HCT116 (cell line): ENCODE measurements around the gene ANO10. TPM values are rescaled to one million over a fixed set of nuclear protein-coding genes. Genes with fewer than 3 reads are reported as not detected.

Experiments
- ATAC-seq: fragments of 200-7000 bp; cut with Tn5 transposase; 2 replicates; pipeline ENCODE4 v1.9.1; 2020; ENCODE audit warnings: mild to moderate bottlenecking, moderate library complexity
- BruUV-seq: library from RNA; stranded (reverse); fragments of 400-500 nt; replicated peaks from 2 replicates; lab custom pipeline; 2021; lab: Mats Ljungman, UMichigan
- CTCF ChIA-PET: fragments of 300-600 bp; sonication (Branson Sonifier 250); formaldehyde crosslinking; loops from one replicate; lab custom pipeline; 2021; ENCODE audit warnings: antibody characterized with exemption; lab: Charles Lee
- POLR2A ChIA-PET: fragments of 300-600, 350-600 bp; sonication (Branson Sonifier 250); formaldehyde crosslinking; loops from one replicate; lab custom pipeline; 2021; ENCODE audit warnings: antibody characterized with exemption; lab: Charles Lee
- RAD21 ChIA-PET, 2 experiments: fragments of 300-600 bp; sonication (Branson Sonifier 250); formaldehyde crosslinking; loops; one replicate each; lab custom pipeline; 2023; ENCODE audit warnings: low total read pairs in 2 of 2; ENCODE audit not compliant: uncharacterized antibody in 2 of 2, unreplicated experiment in 2 of 2, low non-redundant PET in 1 of 2; lab: Charles Lee
- DNase-seq: peaks from one replicate; pipeline ENCODE4 v3.0.0-alpha.2; 2010; ENCODE audit warnings: low read depth, low spot score
- H2AFZ ChIP-seq: fragments of 200-600 bp; shearing (Covaris generic), sonication (generic); 2 replicates; pipeline ENCODE4 v1.6.1; 2017; ENCODE audit warnings: low read depth, mixed run types, mixed read lengths, antibody characterized with exemption, low read length; ENCODE audit not compliant: poor library complexity, severe bottlenecking
- H3K27ac ChIP-seq: 2 replicates; pipeline ENCODE4 v1.5.1; 2012; ENCODE audit warnings: low read depth, low read length
- H3K27me3 ChIP-seq: fragments of 200-600 bp; sonication (generic); 2 replicates; pipeline ENCODE4 v1.6.1; 2016; ENCODE audit warnings: mixed run types, low read length, mixed read lengths; ENCODE audit not compliant: insufficient read depth
- H3K36me3 ChIP-seq, 2 experiments: fragments of 200-500 bp in 1 of 2; fragments of 200-600 bp in 1 of 2; sonication (Bioruptor generic) in 1 of 2; sonication (generic) in 1 of 2; 2 replicates each; pipeline versions ENCODE4 v1.5.1 to v1.6.1; 2014 to 2016; ENCODE audit warnings: low read length in 2 of 2, inconsistent platforms in 1 of 2, mixed read lengths in 1 of 2, mixed run types in 1 of 2; ENCODE audit not compliant: insufficient read depth in 2 of 2, control insufficient read depth in 1 of 2
- H3K4me1 ChIP-seq, 2 experiments: fragments of 200-600 bp in 1 of 2; sonication (generic) in 1 of 2; 2 replicates each; pipeline versions ENCODE4 v1.5.1 to v1.6.1; 2012 to 2017; ENCODE audit warnings: low read length in 2 of 2, inconsistent platforms in 1 of 2, mild to moderate bottlenecking in 1 of 2, mixed read lengths in 1 of 2, mixed run types in 1 of 2, moderate library complexity in 1 of 2; ENCODE audit not compliant: insufficient read depth in 2 of 2, control insufficient read depth in 1 of 2
- H3K4me2 ChIP-seq: fragments of 200-600 bp; sonication (generic); 2 replicates; pipeline ENCODE4 v1.6.1; 2017; ENCODE audit warnings: mixed run types, low read length, mixed read lengths
- H3K4me3 ChIP-seq, 2 experiments: fragments of 200-600 bp in 1 of 2; sonication (generic) in 1 of 2; replicated peaks in 1 of 2; 2 replicates each; pipeline ENCODE4 v1.5.1; 2011 to 2016; ENCODE audit warnings: low read length in 2 of 2, control low read depth in 1 of 2, low read depth in 1 of 2, mild to moderate bottlenecking in 1 of 2, mixed read lengths in 1 of 2, mixed run types in 1 of 2
- H3K79me2 ChIP-seq: fragments of 200-600 bp; sonication (generic); 2 replicates; pipeline ENCODE4 v1.6.1; 2017; ENCODE audit warnings: mild to moderate bottlenecking, mixed run types, low read length, moderate library complexity, mixed read lengths; ENCODE audit not compliant: insufficient read depth
- H3K9ac ChIP-seq: fragments of 200-600 bp; sonication (generic); 2 replicates; pipeline ENCODE4 v1.6.1; 2016; ENCODE audit warnings: low read length, mixed read lengths
- H3K9me2 ChIP-seq: fragments of 200-600 bp; sonication (generic), shearing (Covaris generic); 2 replicates; pipeline ENCODE4 v1.6.1; 2017; ENCODE audit warnings: mixed run types, mild to moderate bottlenecking, moderate library complexity; ENCODE audit not compliant: insufficient read depth
- H3K9me3 ChIP-seq, 2 experiments: fragments of 200-500 bp in 1 of 2; fragments of 200-600 bp in 1 of 2; sonication (Bioruptor generic) in 1 of 2; sonication (generic) in 1 of 2; 2 replicates each; pipeline ENCODE4 v1.6.1; 2014 to 2017; ENCODE audit warnings: low read length in 2 of 2, mixed read lengths in 2 of 2, inconsistent platforms in 1 of 2, low read depth in 1 of 2, mild to moderate bottlenecking in 1 of 2, mixed run types in 1 of 2, moderate library complexity in 1 of 2; ENCODE audit not compliant: control insufficient read depth in 1 of 2, insufficient read depth in 1 of 2
- H4K20me1 ChIP-seq: fragments of 200-600 bp; sonication (generic), shearing (Covaris generic); 2 replicates; pipeline ENCODE4 v1.6.1; 2017; ENCODE audit warnings: mixed run types, mild to moderate bottlenecking, moderate library complexity; ENCODE audit not compliant: insufficient read depth
- ATF3 ChIP-seq: IDR thresholded peaks from 2 replicates; pipeline ENCODE4 v1.6.1; 2012
- CEBPB ChIP-seq: IDR thresholded peaks from 2 replicates; pipeline ENCODE4 v1.6.1; 2012; ENCODE audit warnings: low read depth
- EZH2phosphoT487 ChIP-seq: fragments of 200-600 bp; IDR thresholded peaks from 2 replicates; pipeline ENCODE4 v1.6.1; 2018; ENCODE audit warnings: antibody characterized with exemption, borderline replicate concordance
- JUND ChIP-seq: IDR thresholded peaks from 2 replicates; pipeline ENCODE4 v1.6.1; 2012
- MAX ChIP-seq: IDR thresholded peaks from 2 replicates; pipeline ENCODE4 v1.6.1; 2012
- POLR2AphosphoS5 ChIP-seq: IDR thresholded peaks from 2 replicates; pipeline ENCODE4 v1.6.1; 2011; ENCODE audit warnings: mild to moderate bottlenecking, low read depth, low read length, moderate library complexity
- REST ChIP-seq: IDR thresholded peaks from 2 replicates; pipeline ENCODE4 v1.6.1; 2012; ENCODE audit warnings: low read depth
- SIN3A ChIP-seq: IDR thresholded peaks from 2 replicates; pipeline ENCODE4 v1.6.1; 2012; ENCODE audit warnings: low read depth
- ZNF274 ChIP-seq: fragments of 200-500 bp; sonication (Bioruptor generic); IDR thresholded peaks from 2 replicates; pipeline ENCODE4 v1.6.1; 2014; ENCODE audit warnings: mild to moderate bottlenecking, low read depth, low read length, inconsistent platforms
- intact Hi-C: fragments of 100-400 bp; cut with micrococcal nuclease; formaldehyde crosslinking; loops from 2 replicates; pipeline ENCODE4 v1.10.0; 2022
- total RNA-seq: library from RNA; stranded (reverse); gene quantifications from one replicate; pipeline ENCODE4 v1.2.1, GENCODE V29; 2021; ENCODE audit not compliant: unreplicated experiment

The ANO10 gene
- total RNA-seq, 1 experiment from 2014 or later = 13.3 TPM

GRCh38 chr3:43327582-43327979, 294.2 kb downstream of the ANO10 start:
- Histone ChIP-seq H3K9me3 (no peaks in the 10 kb centered on the region), H3K27ac (no peak overlapping the region), H3K36me3 (peaks cover 0 to 1% of the 10 kb centered on the region in 2 experiments; a peak in 1 of 4 replicates), H3K27me3 (no peaks in the 10 kb centered on the region), H4K20me1 (no peaks in the 10 kb centered on the region; the same call in 1 of the 2 replicates), H3K4me3 (no peak overlapping the region), H3K4me2 (no peak overlapping the region), H3K9ac (no peak overlapping the region), H3K4me1 (peaks cover 0 to 4% of the 10 kb centered on the region in 2 experiments; a peak in 1 of 4 replicates), H3K79me2 (peaks cover 23% of the 10 kb centered on the region), H2AFZ (no peak overlapping the region), H3K9me2 (no peaks in the 10 kb centered on the region)
- CTCF ChIA-PET = no interaction called here
- DNase-seq (no peak), ATAC-seq (no peak)
- TF ChIP-seq POLR2AphosphoS5 = no peak
- TF ChIP-seq JUND = no peak
- TF ChIP-seq MAX = no peak
- TF ChIP-seq REST = no peak
- TF ChIP-seq ZNF274 = no peak
- TF ChIP-seq CEBPB = no peak
- no peak for TF ChIP-seq ATF3
- no peak for TF ChIP-seq EZH2phosphoT487
- TF ChIP-seq SIN3A = no peak
- intact Hi-C loops = no loop called here
- RAD21 ChIA-PET = no interaction called here
- POLR2A ChIA-PET = no interaction called here
- no TSS peak for BruUV-seq
